GM12891 (cell line): ENCODE data around the gene ACSS2.

Experiments used
- PAX5 ChIP-seq: IDR thresholded peaks from 2 replicates; pipeline ENCODE4 v1.6.1; 2011; ENCODE audit warnings: low read length, moderate library complexity, mild to moderate bottlenecking; ENCODE audit not compliant: insufficient read depth, severe bottlenecking
- POLR2A ChIP-seq: IDR thresholded peaks from 2 replicates; pipeline ENCODE4 v1.6.1; 2011; ENCODE audit warnings: low read depth, low read length, control low read depth
- POLR2AphosphoS5 ChIP-seq: IDR thresholded peaks from 2 replicates; pipeline ENCODE4 v1.6.1; 2011; ENCODE audit warnings: low read depth, low read length, control low read depth
- TAF1 ChIP-seq: IDR thresholded peaks from 2 replicates; pipeline ENCODE4 v1.6.1; 2011; ENCODE audit warnings: low read depth, low read length, control low read depth

DNA sequence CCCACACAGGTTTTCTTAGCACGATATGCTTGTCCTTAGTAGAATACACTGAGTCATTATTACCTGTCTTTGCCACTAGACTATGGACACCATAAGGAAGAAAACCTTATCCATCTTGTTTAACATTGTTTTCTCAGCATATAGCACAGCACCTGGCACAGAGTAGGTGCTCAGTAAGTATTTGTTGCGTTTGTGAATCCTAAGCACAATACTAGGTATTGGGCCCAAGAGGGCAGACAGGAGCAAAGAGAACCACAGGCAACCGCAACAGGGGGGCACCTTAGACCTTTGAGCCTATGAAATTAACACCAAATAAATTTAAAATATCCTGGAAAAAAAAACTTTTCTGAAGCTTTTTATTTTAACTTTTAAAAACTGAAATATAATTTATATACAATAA lies 47.2 kb upstream of the ACSS2 start:
- no peak for TF ChIP-seq POLR2A
- TF ChIP-seq POLR2AphosphoS5, result no peak
- no peak for TF ChIP-seq PAX5
- TF ChIP-seq TAF1, result no peak
